Activated CD8-positive, alpha-beta memory T cell treated with anti-CD3 and anti-CD28 coated beads for 1 hour (primary cell): ENCODE data around the gene PACRG.

Experiments
- DNase-seq, 2 donors: peaks; one replicate each; pipeline ENCODE4 v3.0.0-alpha.2; 2020; ENCODE audit warnings: low read depth in 1 of 2; ENCODE audit errors: extremely low read depth in 1 of 2

The PACRG gene

DNA sequence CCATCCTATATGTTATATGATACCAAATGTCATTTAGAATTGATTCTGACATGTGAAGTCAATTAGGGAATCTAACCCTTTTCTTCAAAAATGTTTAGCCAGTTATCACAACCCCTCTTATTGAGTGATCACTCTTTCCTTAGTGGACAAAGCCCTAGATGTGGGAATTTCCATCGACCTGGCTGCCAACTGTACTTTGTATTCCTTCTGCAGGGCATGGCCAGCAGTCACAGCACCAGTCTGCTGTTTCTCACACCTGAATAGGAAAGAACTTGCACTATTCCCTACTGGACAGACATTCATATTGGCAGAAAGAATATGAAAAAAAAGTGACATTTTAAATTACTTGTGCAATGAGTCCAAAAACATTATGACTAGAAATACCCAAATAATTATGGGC is 271.0 kb downstream of the PACRG start:
- DNase-seq: no peak

DNA sequence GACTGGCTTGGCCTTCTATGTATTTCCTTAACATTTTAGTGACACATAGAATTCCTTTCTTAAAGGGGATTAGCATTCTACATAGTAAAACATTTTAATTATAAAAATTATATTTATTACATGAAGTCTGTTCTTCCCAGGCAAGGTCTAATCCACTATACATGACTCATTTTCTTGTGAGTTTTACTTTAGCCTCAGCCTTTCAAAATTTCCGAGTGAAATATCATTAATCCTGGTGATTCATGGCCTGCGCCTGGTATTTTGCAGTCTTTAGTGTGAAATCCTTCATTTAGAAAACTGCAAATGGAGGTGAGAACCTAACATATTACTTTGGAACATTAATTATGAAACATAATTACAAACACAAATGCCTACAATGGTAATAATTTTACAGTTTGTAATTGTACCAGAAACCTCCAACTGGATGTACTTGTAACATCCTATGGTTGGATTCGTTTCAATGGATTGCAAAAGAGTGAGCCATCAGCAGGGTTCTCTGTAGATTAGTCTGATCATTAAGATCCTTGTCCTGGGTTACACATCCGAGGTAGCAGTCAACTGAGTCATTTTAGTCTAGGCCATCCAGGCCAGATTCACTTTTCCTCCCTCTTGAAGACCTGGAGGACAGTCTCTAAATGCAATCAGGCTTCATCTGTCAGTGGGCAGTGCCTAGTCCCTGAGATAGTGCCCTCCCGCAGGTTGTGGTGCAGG is 272.0 kb downstream of the PACRG start:
- no peak for DNase-seq

DNA sequence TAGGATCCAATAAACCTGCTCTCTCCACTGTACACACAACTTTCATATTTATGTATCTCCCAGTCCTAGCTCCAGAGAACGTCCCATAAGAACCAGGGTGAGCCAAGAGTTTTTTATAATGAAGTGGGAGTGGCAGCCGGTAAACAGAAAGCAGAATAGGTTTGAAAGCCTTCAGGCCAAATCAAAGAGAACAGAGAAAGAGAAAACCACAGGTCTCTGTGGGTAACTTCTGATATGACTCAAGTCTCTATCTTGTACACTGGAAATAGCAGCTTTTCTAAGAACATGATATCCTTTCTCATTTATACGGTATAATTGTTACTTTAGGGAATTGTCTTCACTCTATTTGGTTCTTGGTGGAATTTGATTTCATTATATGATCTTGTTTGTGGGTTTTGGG is 273.6 kb downstream of the PACRG start:
- DNase-seq: no peak

DNA sequence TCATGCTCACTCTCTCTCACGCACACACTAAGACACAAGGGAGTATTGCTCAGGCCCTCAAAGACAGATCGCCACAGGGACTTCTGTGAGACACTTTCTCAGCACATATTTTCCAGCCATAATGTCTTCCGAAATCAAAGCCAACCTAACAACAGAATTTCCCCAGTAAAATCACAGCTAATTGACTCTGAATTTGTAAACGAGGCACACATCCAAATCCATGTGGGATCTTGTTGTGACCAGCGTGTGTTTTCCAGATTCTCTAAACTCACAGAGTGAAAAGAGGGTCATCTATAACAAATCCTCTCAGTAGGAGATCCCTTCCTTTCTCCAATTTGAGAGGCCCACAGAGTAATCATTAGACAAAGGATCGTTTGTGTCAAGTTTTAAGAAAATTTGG is 280.4 kb downstream of the PACRG start:
- DNase-seq: no peak

DNA sequence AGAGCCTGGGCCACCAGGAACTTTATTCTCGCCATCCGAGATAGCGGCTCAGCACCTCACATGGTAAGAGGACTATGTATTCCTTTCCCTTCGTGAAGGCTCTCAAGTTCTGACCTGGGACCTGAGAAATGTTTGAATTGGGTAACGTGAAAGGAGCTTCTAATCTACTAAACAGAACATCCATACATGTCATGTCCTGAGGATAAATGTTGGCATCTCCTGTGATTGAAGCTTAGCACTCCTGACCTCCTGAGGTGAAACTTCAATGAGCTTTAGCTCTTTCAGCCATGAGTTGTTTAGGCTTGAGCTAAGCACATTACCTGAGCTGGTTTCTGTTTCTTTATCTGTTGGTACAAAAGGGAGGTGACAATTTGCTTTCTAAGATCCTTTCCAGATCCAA is 280.9 kb downstream of the PACRG start:
- DNase-seq: no peak

DNA sequence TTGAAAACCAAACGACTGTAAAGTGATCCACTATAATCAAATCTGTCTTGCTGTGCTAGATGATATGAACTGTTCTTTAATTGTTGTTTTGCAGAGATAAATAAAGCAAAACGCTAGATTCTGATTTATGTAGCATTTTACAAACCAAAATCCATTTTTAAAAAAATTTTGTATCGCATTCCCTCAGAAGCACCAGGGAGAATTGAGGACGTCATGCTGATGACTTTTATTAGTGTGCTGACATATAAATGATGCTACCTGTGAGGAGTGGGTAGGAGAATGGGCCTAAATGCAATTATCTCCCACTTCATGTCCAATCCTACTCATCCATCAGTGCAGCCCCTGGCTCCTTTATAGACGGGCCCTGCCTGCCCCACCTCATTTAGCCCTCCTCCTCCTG is 282.4 kb downstream of the PACRG start:
- DNase-seq: no peak

DNA sequence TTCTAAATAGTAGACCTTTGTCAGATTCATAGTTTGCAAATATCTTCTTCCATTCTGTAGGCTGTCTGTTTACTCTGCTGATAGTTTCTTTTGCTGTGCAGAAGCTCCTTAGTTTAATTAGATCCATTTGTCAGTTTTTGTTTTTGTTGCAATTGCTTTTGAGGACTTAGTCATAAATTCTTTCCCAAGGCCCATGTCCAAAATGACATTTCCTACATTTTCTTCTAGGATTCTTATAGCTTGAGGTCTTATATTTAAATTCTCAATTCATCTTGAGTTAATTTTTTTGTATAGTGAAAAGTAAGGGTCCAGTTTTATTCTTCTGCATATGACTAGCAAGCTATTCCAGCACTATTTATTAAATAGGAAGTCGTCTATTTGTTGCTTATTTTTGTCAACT is 287.0 kb downstream of the PACRG start:
- no peak for DNase-seq

DNA sequence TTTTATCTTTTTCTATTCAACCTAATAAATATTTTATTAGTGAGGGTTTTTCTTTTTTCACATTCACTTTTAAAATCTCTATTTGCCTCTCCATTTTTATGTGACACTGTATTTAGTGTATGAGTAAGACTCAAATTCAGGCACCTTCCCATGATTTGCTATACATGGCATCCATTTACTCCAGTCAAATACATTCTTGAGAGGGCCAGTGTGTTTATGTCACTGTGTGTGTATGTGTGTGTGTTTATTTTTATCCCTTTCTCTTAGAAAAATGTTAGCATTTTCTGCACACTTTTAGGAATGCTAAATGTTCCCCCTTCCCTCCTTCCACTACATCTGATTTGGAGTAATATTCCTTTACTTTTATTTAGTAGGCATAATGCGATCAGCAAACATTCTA is 290.0 kb downstream of the PACRG start:
- DNase-seq: no peak

DNA sequence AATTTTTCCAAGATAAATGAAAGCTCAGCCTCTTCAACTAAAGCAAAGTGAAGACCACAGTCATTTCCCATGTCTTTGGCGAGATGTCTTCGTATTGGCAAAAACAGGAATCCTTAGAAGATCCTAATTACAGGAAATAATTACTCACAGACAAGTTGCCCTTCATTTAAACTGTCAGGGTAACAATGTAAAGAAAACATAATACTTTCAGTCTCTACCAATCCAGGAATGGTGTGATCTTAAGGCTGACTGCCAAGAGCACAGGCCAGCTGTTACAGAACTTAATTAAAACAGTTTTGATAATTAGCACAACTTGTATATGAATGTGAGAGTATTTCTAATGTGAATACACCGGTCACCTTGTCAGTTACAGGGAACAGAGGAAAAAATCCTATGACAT is 292.2 kb downstream of the PACRG start:
- DNase-seq: no peak

DNA sequence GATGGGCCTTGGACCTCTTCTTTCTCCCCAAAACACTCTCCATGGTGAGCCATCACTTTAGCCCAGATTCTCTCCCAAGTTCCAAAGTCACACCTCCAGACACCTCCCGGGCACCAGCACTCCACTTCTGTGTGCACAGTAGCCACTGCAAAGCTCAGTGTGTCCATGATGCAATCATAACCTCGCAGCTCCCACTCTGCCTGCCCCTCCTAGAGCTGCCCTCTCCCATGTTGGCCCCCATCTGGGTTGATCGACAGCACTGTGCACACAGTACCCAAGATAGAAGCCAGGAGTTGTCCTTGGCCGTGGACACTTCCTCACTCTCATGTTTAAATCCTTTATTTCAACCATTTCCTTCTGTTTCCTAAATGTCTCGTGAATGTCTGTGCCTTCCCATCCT is 293.3 kb downstream of the PACRG start:
- no peak for DNase-seq

DNA sequence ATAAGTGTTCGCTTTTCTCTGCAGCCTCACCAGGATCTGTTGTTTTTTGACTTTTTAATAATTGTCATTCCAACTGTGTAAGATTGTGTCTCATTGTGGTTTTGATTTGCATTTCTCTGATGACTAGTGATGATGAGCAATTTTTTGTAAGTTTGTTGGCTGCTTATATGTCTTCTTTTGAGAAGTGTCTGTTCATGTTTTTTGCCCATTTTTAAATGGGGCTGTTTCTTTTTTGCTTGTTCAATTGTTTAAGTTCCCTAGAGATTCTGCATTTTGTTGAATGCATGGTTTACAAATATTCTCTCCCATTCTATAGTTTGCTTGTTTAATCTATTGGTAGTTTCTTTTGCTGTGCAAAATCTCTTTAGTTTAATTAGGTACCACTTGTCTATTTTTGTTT is 295.9 kb downstream of the PACRG start:
- DNase-seq: no peak

DNA sequence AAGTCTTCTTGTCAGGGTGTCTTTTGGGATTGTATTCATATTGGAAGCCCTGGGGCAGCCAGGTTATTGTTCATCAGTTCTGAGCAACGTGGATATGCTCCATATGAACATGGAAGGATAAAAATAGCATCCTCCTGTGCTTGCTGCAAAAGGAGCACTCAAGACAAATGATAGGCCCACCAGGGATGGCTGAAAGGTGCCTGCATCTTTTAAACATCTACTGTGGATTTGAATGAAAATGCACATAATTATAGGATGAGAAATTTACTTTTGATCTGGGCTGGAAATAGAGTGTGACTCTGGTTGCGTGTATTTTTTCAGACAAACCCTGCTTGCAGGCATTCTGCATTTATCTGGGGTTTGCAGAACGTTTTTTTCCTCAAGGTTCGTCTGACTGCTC is 299.1 kb downstream of the PACRG start:
- DNase-seq: no peak

DNA sequence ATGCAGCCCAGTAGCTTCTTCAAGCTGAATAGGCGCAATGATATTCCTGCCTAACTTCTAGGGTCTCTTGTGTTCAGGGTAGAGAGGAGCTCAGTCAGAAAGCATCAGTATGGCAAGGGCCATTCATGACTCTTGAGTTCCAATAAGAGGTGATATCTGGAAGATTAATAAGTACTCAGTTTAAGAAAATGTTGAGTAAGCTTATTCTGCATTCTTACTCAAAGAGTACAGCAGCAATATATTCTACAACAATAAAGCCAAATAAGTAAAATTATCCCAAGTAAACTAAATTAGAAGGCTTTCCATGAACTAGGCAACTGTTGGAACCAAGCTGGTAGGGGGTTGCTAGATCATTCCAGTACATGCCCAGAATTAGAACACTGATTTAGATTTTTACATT is 303.2 kb downstream of the PACRG start:
- DNase-seq: no peak

DNA sequence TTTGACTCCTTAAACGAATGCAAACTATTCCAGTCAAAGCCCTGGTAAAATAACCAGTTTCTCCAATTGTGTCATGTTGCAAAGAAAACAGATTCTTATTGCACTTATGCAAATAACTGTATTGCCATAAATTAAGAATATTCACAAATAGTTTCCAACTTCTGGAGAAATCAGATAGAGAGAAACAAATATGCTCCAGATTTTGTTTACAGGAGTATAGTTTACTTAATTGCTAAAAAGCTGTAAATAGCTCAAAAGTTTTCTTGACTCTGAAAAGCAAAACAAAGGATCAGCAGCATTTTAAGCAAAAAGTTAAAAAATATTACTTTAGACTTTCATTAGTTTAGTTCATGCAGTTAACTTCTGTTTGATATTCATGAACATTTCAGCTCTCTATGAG is 304.2 kb downstream of the PACRG start:
- DNase-seq: no peak

DNA sequence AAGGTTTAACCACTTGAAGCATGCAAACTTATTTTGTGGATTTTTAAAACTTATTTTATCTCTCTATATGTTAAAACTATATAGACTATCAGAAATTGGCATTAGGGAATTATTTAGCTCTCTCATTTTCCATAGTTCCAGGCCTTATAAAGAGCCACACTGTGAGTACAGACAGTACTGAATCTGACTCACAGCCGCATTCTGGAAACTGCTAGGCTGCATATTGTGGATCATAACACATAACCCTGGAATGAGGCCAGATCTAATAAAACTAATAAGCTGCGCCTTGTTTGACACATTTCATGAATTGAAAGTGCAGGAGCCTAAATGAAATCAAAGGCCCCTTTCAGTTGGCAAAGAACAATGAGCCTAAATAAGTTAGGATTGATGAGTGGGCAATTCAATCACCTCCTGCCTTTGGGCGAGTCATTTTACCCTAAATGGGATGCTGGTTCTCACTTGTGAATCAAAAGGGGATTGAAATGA is 308.4 kb downstream of the PACRG start:
- no peak for DNase-seq

DNA sequence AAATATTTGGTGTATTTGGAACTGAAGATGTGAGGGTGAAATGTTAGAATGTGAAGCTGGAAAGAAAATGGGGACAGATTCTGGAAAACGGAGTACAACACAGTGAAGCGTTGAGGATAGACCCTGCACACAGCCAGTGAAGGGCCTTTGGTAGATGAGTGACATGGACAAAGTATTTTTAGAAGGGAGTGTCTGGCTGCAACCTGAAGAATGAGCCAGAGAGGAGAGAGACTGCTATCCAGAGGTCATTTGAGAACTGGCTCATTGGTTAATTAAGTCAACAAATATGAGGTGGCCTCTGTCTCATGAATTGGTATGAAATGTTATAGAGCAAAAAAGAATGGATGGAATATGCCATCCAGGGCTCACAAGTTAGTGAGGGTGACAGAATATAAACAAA is 310.5 kb downstream of the PACRG start:
- no peak for DNase-seq

DNA sequence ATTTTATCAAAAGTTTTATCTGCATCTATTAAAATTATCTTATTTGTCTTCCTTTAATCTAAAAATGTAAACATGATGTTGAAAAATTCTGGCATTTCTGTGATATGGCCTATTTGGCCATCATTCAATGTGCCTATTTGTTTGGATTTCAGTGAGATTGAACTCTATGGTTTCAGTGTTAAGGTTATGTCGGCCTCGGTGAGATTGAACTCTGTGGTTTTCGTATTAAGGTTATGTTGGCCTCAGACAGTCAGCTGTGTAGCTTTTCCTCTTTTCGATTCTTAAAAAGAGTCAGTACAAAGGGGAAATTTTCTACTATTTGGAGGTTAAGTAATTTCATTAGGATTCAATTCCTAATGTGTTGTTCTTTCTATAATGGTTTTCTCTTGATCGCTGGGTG is 320.6 kb downstream of the PACRG start:
- DNase-seq: no peak

DNA sequence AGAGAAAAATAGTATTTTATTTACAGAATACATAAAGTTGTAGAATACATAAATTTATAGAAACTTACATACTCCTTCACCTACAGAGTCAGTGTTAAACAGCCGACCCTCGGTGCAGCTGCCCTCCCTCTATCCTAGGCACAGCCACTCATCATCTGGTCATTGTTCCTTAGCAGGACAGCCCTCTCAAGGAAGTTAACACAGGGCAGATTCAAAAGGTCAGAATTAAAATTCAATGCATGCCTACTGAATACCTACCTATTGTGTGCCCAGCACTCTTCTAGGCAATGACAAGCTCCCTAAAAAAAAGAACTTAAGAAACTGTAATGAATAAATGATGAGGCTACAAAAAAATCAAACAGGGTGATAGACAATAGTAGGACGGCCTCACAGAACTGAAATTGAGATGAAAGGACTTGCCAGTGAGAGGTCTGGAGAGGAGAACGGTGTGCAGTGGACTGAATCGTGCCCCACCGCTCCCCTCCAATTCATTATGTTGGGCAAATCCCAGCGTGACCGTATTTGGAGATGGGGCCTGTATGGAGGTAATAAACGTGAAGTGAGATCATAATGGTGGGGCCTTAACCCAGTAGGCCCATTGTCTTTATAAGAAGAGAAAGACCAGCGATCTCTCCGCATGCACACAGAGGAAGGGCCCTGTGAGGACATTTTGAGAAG is 326.0 kb downstream of the PACRG start:
- DNase-seq: no peak

DNA sequence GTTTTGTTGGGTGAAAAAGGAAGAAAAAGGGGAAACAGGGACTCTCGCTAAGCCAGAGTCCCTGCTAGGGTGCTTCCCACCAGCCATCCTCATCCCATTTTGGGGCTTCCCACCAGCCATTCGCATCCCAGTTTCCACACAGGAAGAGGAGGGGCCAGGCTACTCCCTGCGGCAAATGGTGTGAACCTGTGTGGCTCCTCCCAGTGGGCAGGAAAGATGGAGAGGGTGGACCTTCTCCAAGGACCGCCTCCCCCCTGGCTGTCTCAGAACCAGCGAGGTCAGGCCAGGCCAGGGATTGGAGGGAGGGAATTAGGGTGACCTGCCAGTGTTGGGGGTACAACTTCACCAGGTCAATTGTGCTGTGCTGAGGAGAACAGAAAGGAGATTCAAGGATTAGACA is 326.9 kb downstream of the PACRG start:
- no peak for DNase-seq

DNA sequence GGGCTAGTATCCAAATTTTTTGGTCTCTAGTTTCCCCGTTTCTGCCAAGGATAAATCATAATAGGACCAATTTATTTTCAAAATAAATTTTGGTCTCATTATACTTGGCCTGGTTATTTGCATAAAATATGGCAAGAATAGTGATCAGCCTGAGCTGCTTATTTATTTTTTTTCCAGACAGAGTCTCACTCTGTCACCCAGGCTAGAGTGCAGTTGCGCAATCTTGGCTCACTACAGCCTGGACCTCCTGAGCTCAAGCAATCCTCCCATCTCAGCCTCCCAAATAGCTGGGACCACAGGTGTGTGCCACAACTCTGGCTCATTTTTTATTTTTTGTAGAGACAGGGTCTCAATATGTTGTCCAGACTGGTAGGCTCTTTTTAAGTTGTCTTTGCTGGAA is 329.5 kb downstream of the PACRG start:
- no peak for DNase-seq

DNA sequence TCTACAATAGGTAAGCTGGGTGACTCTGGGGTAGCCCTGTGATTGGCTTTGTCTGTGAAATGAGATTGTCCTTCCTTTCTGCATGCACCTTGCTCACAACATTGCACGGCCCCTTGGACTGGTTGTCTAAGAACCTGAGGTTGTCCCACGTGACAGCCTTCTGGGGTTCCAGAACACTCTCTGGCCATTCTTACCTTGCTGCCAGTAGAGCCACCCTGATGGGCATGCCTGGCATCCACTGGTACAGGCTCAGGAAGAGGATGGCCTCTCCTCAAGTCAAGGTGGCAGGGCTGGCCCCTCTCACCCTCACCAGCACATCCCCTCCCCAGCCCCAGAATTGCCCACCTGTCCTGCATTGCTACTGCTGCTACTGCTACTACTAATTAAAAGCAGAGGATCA is 335.0 kb downstream of the PACRG start:
- no peak for DNase-seq

DNA sequence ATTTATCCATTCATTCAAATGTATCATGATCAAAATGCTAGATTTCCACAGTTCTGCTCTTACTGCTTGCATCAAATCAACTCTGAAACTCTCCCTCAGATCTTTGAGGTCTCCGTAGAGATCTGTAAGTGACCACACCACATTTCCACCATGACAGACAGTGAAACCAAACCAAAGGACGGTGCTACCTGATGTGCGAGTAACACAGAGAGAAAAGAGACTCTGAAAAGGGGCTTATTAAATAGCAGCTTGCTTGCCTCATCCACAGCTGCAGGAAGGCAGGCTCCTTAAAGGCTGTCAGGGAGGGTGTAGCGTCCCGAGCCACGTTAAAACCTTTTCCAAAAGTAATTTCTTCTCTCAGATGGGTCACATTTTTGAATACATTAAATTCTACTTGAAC is 335.8 kb downstream of the PACRG start:
- no peak for DNase-seq

DNA sequence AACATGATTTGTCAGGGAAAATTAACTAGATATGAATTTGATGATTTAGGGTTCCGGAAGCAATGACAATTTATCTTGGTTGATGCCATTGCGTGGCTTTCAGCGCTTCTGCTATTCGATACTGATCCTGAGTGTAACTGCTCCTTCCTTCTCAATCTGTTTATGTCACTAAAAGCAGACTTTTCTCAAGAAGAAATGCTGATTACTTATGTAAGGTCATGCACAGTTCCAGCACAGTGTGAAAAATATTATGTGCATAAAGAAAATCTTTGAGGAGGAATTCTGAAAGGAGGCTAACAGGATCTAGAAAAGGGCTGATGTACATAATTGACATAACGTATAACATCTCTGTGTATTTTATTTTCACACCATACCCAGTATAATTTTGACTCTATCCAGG is 336.6 kb downstream of the PACRG start:
- no peak for DNase-seq
